SK-N-SH (cell line): Measurements from ENCODE around the gene ZMAT5.

Experiments used
- CHD2 ChIP-seq: fragments of 150-350 bp; IDR thresholded peaks from 2 replicates; pipeline ENCODE4 v1.6.1; 2018; ENCODE audit warnings: low read length; ENCODE audit not compliant: partially characterized antibody
- CTCF ChIP-seq: fragments of 200-600 bp; sonication (generic); IDR thresholded peaks from 2 replicates; pipeline ENCODE4 v1.6.1; 2017; ENCODE audit warnings: antibody characterized with exemption, mild to moderate bottlenecking, moderate library complexity
- ELF1 ChIP-seq: IDR thresholded peaks from 2 replicates; pipeline ENCODE4 v1.4.0; 2012
- EP300 ChIP-seq, 2 experiments: IDR thresholded peaks; 2 replicates each; pipeline versions ENCODE4 v1.4.0 to v1.6.1; 2012; ENCODE audit warnings: borderline replicate concordance in 1 of 2, low read depth in 1 of 2, low read length in 1 of 2
- FOSL2 ChIP-seq: IDR thresholded peaks from 2 replicates; pipeline ENCODE4 v1.4.0; 2012; ENCODE audit warnings: low read depth, mild to moderate bottlenecking, moderate library complexity, borderline replicate concordance
- GABPA ChIP-seq: IDR thresholded peaks from 2 replicates; pipeline ENCODE4 v1.4.0; 2012; ENCODE audit warnings: low read depth, mild to moderate bottlenecking
- JUND ChIP-seq: IDR thresholded peaks from 2 replicates; pipeline ENCODE4 v1.4.0; 2012
- MXI1 ChIP-seq: IDR thresholded peaks from 2 replicates; pipeline ENCODE4 v1.6.1; 2012; ENCODE audit warnings: mild to moderate bottlenecking, low read depth, low read length, improper control_type of control experiment
- POLR2AphosphoS5 ChIP-seq: IDR thresholded peaks from 2 replicates; pipeline ENCODE4 v1.6.1; 2012; ENCODE audit warnings: low read depth, low read length
- RCOR1 ChIP-seq: fragments of 150-350 bp; IDR thresholded peaks from 2 replicates; pipeline ENCODE4 v1.6.1; 2017; ENCODE audit warnings: antibody characterized with exemption, low read length
- REST ChIP-seq: IDR thresholded peaks from 2 replicates; pipeline ENCODE4 v1.6.1; 2012; ENCODE audit warnings: mild to moderate bottlenecking, low read depth, low read length, moderate library complexity
- TAF1 ChIP-seq: IDR thresholded peaks from 2 replicates; pipeline ENCODE4 v1.6.1; 2012; ENCODE audit warnings: low read depth, mild to moderate bottlenecking, low read length, moderate library complexity, borderline replicate concordance
- YY1 ChIP-seq: IDR thresholded peaks from 2 replicates; pipeline ENCODE4 v1.4.0; 2012; ENCODE audit warnings: low read depth, mild to moderate bottlenecking

GRCh38 chr22:29700206-29700899 is 66.5 kb downstream of the ZMAT5 start:
- TF ChIP-seq CTCF: no peak
- TF ChIP-seq MXI1: no peak
- TF ChIP-seq FOSL2: no peak
- TF ChIP-seq REST: no peak
- no peak for TF ChIP-seq YY1
- TF ChIP-seq TAF1: no peak
- TF ChIP-seq JUND: peak; percentile 20; the same call in 1 of the 2 replicates
- TF ChIP-seq ELF1: no peak
- TF ChIP-seq GABPA: no peak
- TF ChIP-seq CHD2: no peak
- no peak for TF ChIP-seq EP300 (IDR thresholded peaks at IDR 0.05; ENCODE audit: borderline replicate concordance in 1 of 2, low read depth in 1 of 2, low read length in 1 of 2)
- no peak for TF ChIP-seq POLR2AphosphoS5
- no peak for TF ChIP-seq RCOR1
